H1 (cell line): ENCODE measurements around the gene IL17REL. TPM values are rescaled to one million over a fixed set of nuclear protein-coding genes. Genes with fewer than 3 reads are reported as not detected.
A peak's percentile ranks its signal among the peaks of the same experiment; 100 is the strongest.

ENCODE experiments used
- BCL11A ChIP-seq, 2 experiments: IDR thresholded peaks; one replicate each; pipeline ENCODE4 v1.6.1; 2011; ENCODE audit warnings: low read depth in 2 of 2, low read length in 2 of 2, mild to moderate bottlenecking in 2 of 2
- CHD1 ChIP-seq: IDR thresholded peaks from 2 replicates; pipeline ENCODE4 v1.6.1; 2012; ENCODE audit warnings: low read depth, low read length, improper control_type of control experiment
- CHD7 ChIP-seq: fragments of 300-600 bp; sonication (generic); IDR thresholded peaks from 2 replicates; pipeline ENCODE4 v1.7.1; 2012; ENCODE audit warnings: low read length, moderate library complexity, mild to moderate bottlenecking, inconsistent platforms; ENCODE audit not compliant: insufficient replicate concordance
- HDAC2 ChIP-seq, 2 experiments: fragments of 300-600 bp in 1 of 2; sonication (generic) in 1 of 2; IDR thresholded peaks; 2 replicates each; pipeline ENCODE4 v1.6.1; 2011 to 2012; ENCODE audit warnings: low read depth in 2 of 2, low read length in 2 of 2, mild to moderate bottlenecking in 2 of 2, moderate library complexity in 2 of 2, borderline replicate concordance in 1 of 2, inconsistent platforms in 1 of 2
- KDM4A ChIP-seq: IDR thresholded peaks from one replicate; pipeline ENCODE4 v1.7.1; 2012; ENCODE audit warnings: low read depth, mild to moderate bottlenecking, moderate library complexity, low read length, inconsistent platforms; ENCODE audit not compliant: severe bottlenecking
- MAFK ChIP-seq: IDR thresholded peaks from 2 replicates; pipeline ENCODE4 v1.6.1; 2012; ENCODE audit warnings: low read depth, mild to moderate bottlenecking, improper control_type of control experiment, low read length
- RAD21 ChIP-seq, 2 experiments: IDR thresholded peaks in 1 of 2; conservative IDR thresholded peaks in 1 of 2; 2 replicates each; pipeline ENCODE4 v1.6.1; 2011; ENCODE audit warnings: low read depth in 2 of 2, low read length in 2 of 2, improper control_type of control experiment in 1 of 2, inconsistent platforms in 1 of 2, mild to moderate bottlenecking in 1 of 2, moderate library complexity in 1 of 2
- RBBP5 ChIP-seq: IDR thresholded peaks from 2 replicates; pipeline ENCODE4 v1.7.1; 2012; ENCODE audit warnings: low read depth, mild to moderate bottlenecking, inconsistent platforms, low read length, moderate library complexity, borderline replicate concordance
- polyA plus RNA-seq, 7 experiments: library from polyadenylated mRNA; depleted of rRNA in 3 of 7; stranded (reverse) in 5 of 7; unstranded in 2 of 7; fragments of >200 nt in 5 of 7; fragments of 200-250 nt in 2 of 7; gene quantifications; 1 replicate in 5 of 7; 2 replicates in 1 of 7; 4 replicates in 1 of 7; pipeline versions ENCODE4 v1.2.1 to v1.2.3, GENCODE V29; 2011 to 2013; ENCODE audit warnings: missing spikeins in 2 of 7, mixed read lengths in 2 of 7
- total RNA-seq: library from RNA; stranded (reverse); fragmentation: NEBNext Ultra II Directional; extraction: Animal tissue kit (Norgen Biotek cat#: 25700); gene quantifications from 2 replicates; pipeline ENCODE4 v1.2.1, GENCODE V29; 2021

The IL17REL gene
- total and polyA plus RNA-seq, 2 of the 8 experiments (the other 6 are each of a cell fraction or from before 2014, with no cell fraction given): 0.15 to 0.20 TPM

- no peak for TF ChIP-seq CHD7
- TF ChIP-seq BCL11A (IDR thresholded peaks at IDR 0.05; ENCODE audit: low read depth in 2 of 2, low read length in 2 of 2): no peak
- TF ChIP-seq CHD1: no peak
- TF ChIP-seq HDAC2 (IDR thresholded peaks at IDR 0.05; ENCODE audit: borderline replicate concordance in 1 of 2, low read depth in 2 of 2, low read length in 2 of 2): peak; percentile 37 to 82; a peak in 1 of 4 replicates
- peak; percentile 78 for TF ChIP-seq KDM4A
- TF ChIP-seq RAD21 (IDR thresholded peaks at IDR 0.05 in 1 of 2, conservative IDR thresholded peaks at IDR 0.05 in 1 of 2; ENCODE audit: low read depth in 2 of 2, low read length in 2 of 2): peak; percentile 38 to 53; a peak in 2 of 4 replicates
- TF ChIP-seq MAFK: no peak
- TF ChIP-seq RBBP5: no peak
Measured at GRCh38 chr22:49983148-49984042, 29.2 kb downstream of the IL17REL start (continued).
